HG03095 (cell line): Measurements from ENCODE around the gene MTIF3.
A peak's percentile ranks its signal among the peaks of the same experiment; 100 is the strongest.

Experiments
- ATAC-seq: cut with Tn5 transposase; IDR thresholded peaks from one replicate; pipeline ENCODE4 v1.9.1; 2021; ENCODE audit warnings: moderate library complexity; ENCODE audit not compliant: unreplicated experiment

The MTIF3 gene

GRCh38 chr13:27461940-27462584 is 11.7 kb upstream of the MTIF3 start:
- no peak for ATAC-seq

GRCh38 chr13:27455331-27455855 is 5.0 kb upstream of the MTIF3 start:
- no peak for ATAC-seq

GRCh38 chr13:27450921-27451471 is 632 bp upstream of the MTIF3 start:
- no peak for ATAC-seq

- ATAC-seq = no peak
These were observed 1.2 kb downstream of the MTIF3 start for GRCh38 chr13:27449081-27449603.

GRCh38 chr13:27448308-27448707 is 2.1 kb downstream of the MTIF3 start:
- no peak for ATAC-seq

GRCh38 chr13:27446986-27447583 is 3.3 kb downstream of the MTIF3 start:
- peak; percentile 29 for ATAC-seq

- no peak for ATAC-seq
These were observed 7.6 kb downstream of the MTIF3 start for GRCh38 chr13:27442797-27443196.

- no peak for ATAC-seq
These were observed 8.2 kb downstream of the MTIF3 start for GRCh38 chr13:27442071-27442647.

- peak; percentile 56 for ATAC-seq
These were observed 10.0 kb downstream of the MTIF3 start for GRCh38 chr13:27440408-27440807.

GRCh38 chr13:27437126-27437525 is 13.2 kb downstream of the MTIF3 start:
- no peak for ATAC-seq

- ATAC-seq = no peak
These were observed 17.7 kb downstream of the MTIF3 start for GRCh38 chr13:27432611-27433210.

GRCh38 chr13:27432180-27432579 is 18.2 kb downstream of the MTIF3 start:
- no peak for ATAC-seq

GRCh38 chr13:27428160-27428559 is 22.2 kb downstream of the MTIF3 start:
- no peak for ATAC-seq

GRCh38 chr13:27427641-27428040 is 22.7 kb downstream of the MTIF3 start:
- ATAC-seq = no peak

GRCh38 chr13:27425918-27426630 is 24.3 kb downstream of the MTIF3 start:
- ATAC-seq = peak; percentile 49

GRCh38 chr13:27425158-27425917 is 25.0 kb downstream of the MTIF3 start:
- no peak for ATAC-seq

GRCh38 chr13:27424246-27425157 is 25.9 kb downstream of the MTIF3 start, which contains the start of gene GTF3A:
Gene GTF3A (plus strand): TSS chr13:27424619.
- peak; percentile 52 for ATAC-seq

- ATAC-seq = no peak
These were observed 27.0 kb downstream of the MTIF3 start for GRCh38 chr13:27423333-27423732.
